Gastrocnemius medialis (tissue), 4 donors: ENCODE results near the gene MS4A10.

Experiments
- CTCF ChIP-seq, 5 experiments: fragments of 450-650 bp in 3 of 5; fragments of 200-600 bp in 2 of 5; sonication (generic) in 2 of 5; IDR thresholded peaks in 4 of 5; conservative IDR thresholded peaks in 1 of 5; 1 replicate in 4 of 5; 2 replicates in 1 of 5; pipeline ENCODE4 v1.5.1; 2016 to 2019; ENCODE audit warnings: antibody characterized with exemption in 5 of 5, mild to moderate bottlenecking in 3 of 5, moderate library complexity in 3 of 5
- POLR2A ChIP-seq, 2 donors: fragments of 450-650 bp; IDR thresholded peaks; one replicate each; pipeline ENCODE4 v1.6.1; 2017; ENCODE audit warnings: antibody characterized with exemption in 2 of 2, mild to moderate bottlenecking in 2 of 2, moderate library complexity in 2 of 2

GRCh38 chr11:60772666-60773065 lies 12.5 kb upstream of the MS4A10 start:
- TF ChIP-seq CTCF (IDR thresholded peaks at IDR 0.05 in 4 of 5, conservative IDR thresholded peaks at IDR 0.05 in 1 of 5) (no peak), POLR2A (IDR thresholded peaks at IDR 0.05) (no peak)
